ENCODE measurements around the gene C3orf85.

DNA sequence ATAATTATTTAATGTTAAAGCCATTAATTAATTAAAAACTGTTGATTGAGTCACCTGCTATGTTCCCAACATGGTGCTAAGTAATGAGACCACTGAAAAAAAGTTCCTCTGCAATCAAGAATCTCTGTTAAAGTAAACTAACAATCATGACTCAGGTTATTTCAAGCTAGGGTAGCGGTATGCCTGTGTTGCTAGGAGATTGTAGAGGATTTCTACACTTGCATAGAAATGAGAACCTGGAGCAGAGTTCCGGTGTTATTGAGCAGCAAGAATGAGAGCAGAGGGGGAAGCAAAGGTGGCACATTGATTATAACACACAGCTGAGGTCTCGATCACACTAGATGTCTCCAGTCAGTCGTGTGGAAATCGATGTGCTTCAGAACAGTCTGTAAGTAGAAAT lies 41.4 kb downstream of the C3orf85 start:
- TF ChIP-seq, protein P1, sequence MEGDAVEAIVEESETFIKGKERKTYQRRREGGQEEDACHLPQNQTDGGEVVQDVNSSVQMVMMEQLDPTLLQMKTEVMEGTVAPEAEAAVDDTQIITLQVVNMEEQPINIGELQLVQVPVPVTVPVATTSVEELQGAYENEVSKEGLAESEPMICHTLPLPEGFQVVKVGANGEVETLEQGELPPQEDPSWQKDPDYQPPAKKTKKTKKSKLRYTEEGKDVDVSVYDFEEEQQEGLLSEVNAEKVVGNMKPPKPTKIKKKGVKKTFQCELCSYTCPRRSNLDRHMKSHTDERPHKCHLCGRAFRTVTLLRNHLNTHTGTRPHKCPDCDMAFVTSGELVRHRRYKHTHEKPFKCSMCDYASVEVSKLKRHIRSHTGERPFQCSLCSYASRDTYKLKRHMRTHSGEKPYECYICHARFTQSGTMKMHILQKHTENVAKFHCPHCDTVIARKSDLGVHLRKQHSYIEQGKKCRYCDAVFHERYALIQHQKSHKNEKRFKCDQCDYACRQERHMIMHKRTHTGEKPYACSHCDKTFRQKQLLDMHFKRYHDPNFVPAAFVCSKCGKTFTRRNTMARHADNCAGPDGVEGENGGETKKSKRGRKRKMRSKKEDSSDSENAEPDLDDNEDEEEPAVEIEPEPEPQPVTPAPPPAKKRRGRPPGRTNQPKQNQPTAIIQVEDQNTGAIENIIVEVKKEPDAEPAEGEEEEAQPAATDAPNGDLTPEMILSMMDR (optimal IDR thresholded peaks at IDR 0.05 in 1 of 3, IDR thresholded peaks at IDR 0.05 in 1 of 3, conservative IDR thresholded peaks at IDR 0.05 in 1 of 3; ENCODE audit: extremely low read depth in 1 of 3, insufficient read depth in 2 of 3, low read length in 3 of 3) = no peak
- no peak for TF ChIP-seq EZH2 (IDR thresholded peaks at IDR 0.05; ENCODE audit: low read length)
